HTERT RPE-1 (cell line): ENCODE results near the gene FAM120A.

Source experiments
- in situ Hi-C: fragments of 300-500 bp; cut with MboI; formaldehyde crosslinking; loops from 4 replicates; pipeline ENCODE4 v1.14.3; 2020; ENCODE audit warnings: low sequenced_read_pairs

Gene FAM120A

GRCh38 chr9:93612052-93612795 lies 160.7 kb downstream of the FAM120A start:
- in situ Hi-C loops: no loop called here

GRCh38 chr9:93612796-93613154 lies 161.3 kb downstream of the FAM120A start:
- in situ Hi-C loops: no loop called here

- in situ Hi-C loops: no loop called here
Measured at GRCh38 chr9:93613174-93613573, 161.7 kb downstream of the FAM120A start.

GRCh38 chr9:93613791-93614190 lies 162.3 kb downstream of the FAM120A start:
- in situ Hi-C loops: no loop called here

GRCh38 chr9:93614830-93615468 lies 163.5 kb downstream of the FAM120A start:
- in situ Hi-C loops: no loop called here
